NCI-H146 treated with DMSO at 0.1 percent for 48 hours (cell line): ENCODE data around the gene DOCK3.
"Not testable (repeated sequence)": the region's sequence is repeated elsewhere in the genome, so short reads cannot be mapped to it uniquely, and the experiment has no call there.

Experiments
- DNase-seq: peaks from one replicate; lab custom pipeline; 2025; ENCODE audit not compliant: unreplicated experiment; lab: John Stamatoyannopoulos, UW

DOCK3 gene

DNA sequence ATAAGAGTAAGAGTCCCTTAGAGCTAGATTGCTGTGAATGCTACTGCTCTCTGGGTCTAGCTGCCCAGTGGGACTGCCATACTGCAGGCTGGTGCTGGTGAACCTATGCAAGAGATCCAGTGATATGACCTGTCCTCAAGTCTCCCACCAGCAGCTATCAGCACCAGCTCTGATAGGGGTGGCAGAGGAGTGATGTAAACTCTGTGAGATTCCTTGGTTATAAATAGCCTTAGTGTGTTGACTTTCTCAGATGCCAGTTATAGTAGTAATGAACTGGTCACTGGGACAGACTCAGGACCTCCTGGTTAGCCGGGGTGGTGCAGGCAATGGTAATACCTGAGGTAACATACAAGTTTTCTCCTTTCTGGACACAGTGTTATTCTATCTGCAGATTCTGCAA is 515.5 kb downstream of the DOCK3 start:
- DNase-seq: no peak

DNA sequence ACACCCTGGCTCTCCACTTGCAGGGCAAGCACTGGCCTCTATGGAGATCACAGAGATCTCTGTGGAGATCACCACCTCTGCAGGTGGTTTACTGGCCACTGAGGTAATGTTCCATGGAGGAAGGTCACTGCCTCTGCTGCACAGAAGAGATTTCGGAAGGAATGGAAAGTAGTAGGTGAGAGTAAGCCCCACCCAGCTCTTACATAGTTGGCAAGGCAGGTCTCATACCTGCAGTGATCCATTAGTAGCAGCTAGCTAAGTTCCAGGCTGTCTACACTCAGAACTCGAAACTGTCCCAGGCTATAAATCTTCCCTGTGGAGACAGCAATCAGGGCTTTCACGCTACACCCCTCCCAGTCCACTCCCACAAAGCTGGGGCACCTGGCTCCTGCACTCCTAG is 516.1 kb downstream of the DOCK3 start:
- no peak for DNase-seq

DNA sequence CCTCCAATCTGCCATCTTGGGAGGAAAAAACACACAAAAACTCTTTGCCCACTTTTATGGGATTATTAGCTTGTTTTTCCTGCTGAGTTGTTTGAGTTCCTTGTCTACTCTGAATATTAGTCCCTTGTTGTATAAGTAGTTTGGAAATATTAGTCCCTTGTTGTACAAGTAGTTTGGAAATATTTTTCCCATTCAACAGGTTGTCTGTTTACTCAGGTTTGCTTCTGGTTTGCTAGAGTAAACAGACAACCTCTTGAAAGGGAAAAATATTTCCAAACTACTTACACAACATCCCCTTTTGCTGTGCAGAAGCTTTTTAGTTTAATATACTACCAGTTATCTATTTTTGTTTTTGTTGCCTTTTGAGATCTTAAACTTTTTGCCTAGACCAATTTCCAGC is 517.0 kb downstream of the DOCK3 start:
- DNase-seq: no peak

- DNase-seq: no peak
These were observed 523.8 kb downstream of the DOCK3 start for GRCh38 chr3:51198477-51198876.

DNA sequence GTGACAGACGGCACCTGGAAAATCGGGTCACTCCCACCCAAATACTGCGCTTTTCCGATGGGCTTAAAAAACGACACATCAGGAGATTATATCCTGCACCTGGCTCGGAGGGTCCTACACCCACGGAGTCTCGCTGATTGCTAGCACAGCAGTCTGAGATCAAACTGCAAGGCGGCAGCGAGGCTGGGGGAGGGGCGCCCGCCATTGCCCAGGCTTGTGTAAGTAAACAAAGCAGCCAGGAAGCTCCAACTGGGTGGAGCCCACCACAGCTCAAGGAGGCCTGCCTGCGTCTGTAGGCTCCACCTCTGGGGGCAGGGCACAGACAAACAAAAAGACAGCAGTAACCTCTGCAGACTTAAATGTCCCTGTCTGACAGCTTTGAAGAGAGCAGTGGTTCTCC is 524.6 kb downstream of the DOCK3 start:
- not testable (repeated sequence) for DNase-seq

GRCh38 chr3:51216291-51216690 is 541.6 kb downstream of the DOCK3 start:
- DNase-seq: no peak

GRCh38 chr3:51221959-51222358 is 547.2 kb downstream of the DOCK3 start:
- no peak for DNase-seq

- no peak for DNase-seq
These were observed 549.6 kb downstream of the DOCK3 start for GRCh38 chr3:51224283-51224682.

GRCh38 chr3:51224843-51225242 is 550.1 kb downstream of the DOCK3 start:
- DNase-seq: no peak

DNA sequence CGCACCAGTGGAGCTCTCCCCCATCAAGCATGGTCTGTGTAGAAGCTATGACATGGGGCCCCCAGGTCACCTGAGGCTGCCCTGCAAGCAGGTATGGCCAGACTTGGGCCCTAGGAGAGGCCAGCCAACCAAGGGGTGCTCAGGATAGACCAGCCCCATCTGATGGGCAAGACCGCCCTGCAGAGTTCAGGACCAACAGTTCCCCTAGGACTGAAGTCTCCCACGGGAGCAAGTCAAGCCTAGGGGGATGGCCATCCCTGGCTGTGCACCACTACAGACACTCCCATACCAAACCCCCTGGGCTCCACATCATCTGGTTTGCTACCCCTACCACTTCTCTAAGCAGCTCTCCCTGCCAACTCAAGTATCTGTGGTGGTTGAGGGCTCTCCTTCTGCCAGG is 568.2 kb downstream of the DOCK3 start:
- DNase-seq: no peak

- no peak for DNase-seq
These were observed 569.2 kb downstream of the DOCK3 start for GRCh38 chr3:51243924-51244323.

DNA sequence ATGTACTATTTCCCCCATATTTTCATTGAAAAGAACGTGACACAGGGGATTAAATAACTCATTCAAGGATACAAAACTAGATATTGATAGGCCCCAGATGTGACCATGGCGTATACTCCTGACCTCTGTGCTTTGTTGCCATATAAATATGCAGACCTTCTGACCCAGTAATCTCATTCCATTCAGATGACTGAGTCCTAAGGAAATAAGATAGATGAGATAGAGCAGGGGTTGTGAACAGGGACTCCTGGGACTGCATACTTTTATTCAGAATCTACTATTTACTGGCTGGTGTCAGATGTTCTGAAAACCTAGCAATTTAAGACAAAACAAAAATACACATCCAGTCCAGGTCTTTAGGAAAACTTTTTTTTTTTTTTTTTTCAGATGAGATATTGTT is 571.1 kb downstream of the DOCK3 start:
- DNase-seq: no peak

- DNase-seq: no peak
These were observed 583.1 kb downstream of the DOCK3 start for GRCh38 chr3:51257870-51258269.

GRCh38 chr3:51264166-51264565 is 589.4 kb downstream of the DOCK3 start:
- DNase-seq: not testable (repeated sequence)

DNA sequence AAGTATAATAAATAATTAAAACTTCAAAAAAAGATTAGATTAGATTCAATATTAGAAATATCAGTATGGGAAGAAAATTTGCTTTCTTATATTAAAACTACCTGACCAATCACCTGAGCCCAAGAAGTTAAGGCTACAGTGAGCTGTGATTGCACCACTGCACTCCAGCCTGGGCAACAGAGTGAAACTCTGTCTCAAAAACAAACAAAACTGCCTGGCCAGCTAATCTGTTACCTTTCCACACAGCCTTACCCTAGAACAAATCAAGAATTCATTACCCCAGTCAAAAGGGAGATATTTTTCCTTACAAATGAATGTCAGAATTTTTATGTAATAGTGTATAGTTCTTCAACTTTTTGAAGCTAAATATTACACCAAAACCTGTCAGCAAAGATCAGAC is 593.4 kb downstream of the DOCK3 start:
- no peak for DNase-seq

- no peak for DNase-seq
These were observed 594.7 kb downstream of the DOCK3 start for GRCh38 chr3:51269466-51269865.

DNA sequence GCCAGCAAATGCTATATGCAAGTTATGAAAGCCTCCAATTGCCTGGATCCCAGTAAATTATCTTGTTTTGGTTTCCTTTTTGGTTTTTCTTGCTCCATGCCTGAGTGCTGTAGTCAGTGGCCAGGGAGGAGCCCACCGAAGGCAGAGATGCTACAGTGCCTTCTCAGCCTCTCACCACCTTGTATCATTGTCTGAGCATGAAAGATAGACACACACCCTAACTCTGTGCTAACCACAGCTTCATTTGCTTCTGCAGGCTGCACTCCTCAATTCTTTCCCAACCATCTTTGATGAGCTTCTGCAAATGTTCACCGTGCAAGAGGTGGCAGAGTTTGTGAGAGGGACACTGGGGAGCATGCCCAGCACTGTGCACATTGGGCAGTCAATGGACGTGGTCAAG is 595.8 kb downstream of the DOCK3 start:
- no peak for DNase-seq

DNA sequence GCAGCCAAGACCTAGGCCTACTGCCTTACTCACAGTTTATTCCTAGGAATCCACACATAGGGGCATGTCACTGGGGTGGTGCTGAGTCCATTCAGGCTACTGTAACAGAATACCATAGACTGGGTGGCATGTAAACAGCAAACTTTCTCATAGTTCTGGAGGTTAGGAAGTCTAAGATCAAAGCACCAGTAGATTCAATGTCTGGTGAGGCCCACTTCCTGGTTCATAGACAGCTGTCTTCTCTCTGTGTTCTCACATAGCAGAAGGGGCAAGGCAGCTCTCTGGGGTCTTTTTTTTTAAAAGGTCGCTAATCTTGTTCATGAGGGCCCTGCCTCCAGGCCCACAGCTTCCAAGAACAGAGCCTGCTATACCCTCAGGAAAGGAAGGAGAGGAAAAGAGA is 596.4 kb downstream of the DOCK3 start:
- no peak for DNase-seq

GRCh38 chr3:51274052-51274451 is 599.3 kb downstream of the DOCK3 start:
- no peak for DNase-seq

DNA sequence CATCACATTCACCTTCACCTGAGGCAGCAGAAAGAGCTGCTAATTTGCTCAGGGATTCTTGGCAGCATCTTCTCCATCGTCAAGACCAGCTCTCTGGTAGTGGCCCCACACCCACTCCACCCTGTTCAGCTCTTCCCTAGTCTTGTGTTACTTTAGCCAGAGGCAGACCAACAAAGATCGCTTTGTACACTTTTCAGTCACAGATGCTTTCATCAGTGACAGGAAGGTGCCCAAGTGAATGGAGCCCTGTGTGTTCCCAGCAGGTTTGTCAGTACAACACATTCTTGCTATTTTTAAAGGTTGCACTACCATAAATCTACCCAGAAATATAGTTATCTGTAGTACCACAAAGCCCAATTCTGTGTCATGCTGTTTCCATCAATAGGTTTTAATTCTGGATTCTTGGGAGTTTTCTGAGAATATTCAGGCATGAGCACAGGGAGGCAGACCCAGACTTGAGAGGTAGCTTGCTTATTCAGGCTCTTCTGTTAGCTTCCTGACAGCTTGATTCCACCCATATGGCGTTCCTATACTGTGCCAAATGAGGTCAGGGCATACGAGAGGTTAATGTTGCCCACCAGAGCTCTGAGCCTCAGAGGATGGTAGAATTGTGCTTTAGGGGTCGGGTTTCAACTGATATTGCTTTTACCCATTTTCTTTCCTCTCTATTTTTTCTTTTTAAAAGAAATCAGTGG is 600.5 kb downstream of the DOCK3 start:
- DNase-seq: no peak

- no peak for DNase-seq
These were observed 601.3 kb downstream of the DOCK3 start for GRCh38 chr3:51276046-51276445.

GRCh38 chr3:51279448-51279847 is 604.7 kb downstream of the DOCK3 start:
- DNase-seq: no peak

GRCh38 chr3:51280176-51280575 is 605.4 kb downstream of the DOCK3 start:
- DNase-seq: no peak
